DMS153 treated with DMSO at 0.1 percent for 48 hours (cell line): ENCODE measurements around the gene CD96.
"Not testable (repeated sequence)": the region's sequence is repeated elsewhere in the genome, so short reads cannot be mapped to it uniquely, and the experiment has no call there.

Experiments used
- DNase-seq: peaks from one replicate; lab custom pipeline; 2025; ENCODE audit not compliant: unreplicated experiment; lab: John Stamatoyannopoulos, UW

The CD96 gene

GRCh38 chr3:111668888-111669488 lies 127.0 kb downstream of the CD96 start:
- DNase-seq, result peak; percentile 75

- no peak for DNase-seq
Observed at GRCh38 chr3:111669926-111670630, 128.1 kb downstream of the CD96 start.

- DNase-seq, result not testable (repeated sequence)
Observed at GRCh38 chr3:111672461-111672860, 130.5 kb downstream of the CD96 start.

- no peak for DNase-seq
Observed at GRCh38 chr3:111675846-111676210, 133.8 kb downstream of the CD96 start.

- no peak for DNase-seq
Observed at GRCh38 chr3:111676211-111677006, 134.4 kb downstream of the CD96 start.

GRCh38 chr3:111677007-111677392 lies 135.0 kb downstream of the CD96 start:
- DNase-seq, result no peak

GRCh38 chr3:111681661-111682426 lies 139.8 kb downstream of the CD96 start:
- DNase-seq, result no peak

- no peak for DNase-seq
Observed at GRCh38 chr3:111684640-111685039, 142.6 kb downstream of the CD96 start.

- DNase-seq, result no peak
Observed at GRCh38 chr3:111688190-111688800, 146.3 kb downstream of the CD96 start.

- DNase-seq, result no peak
Observed at GRCh38 chr3:111690242-111690641, 148.2 kb downstream of the CD96 start.

- DNase-seq, result peak; percentile 9
Observed at GRCh38 chr3:111691293-111691909, 149.4 kb downstream of the CD96 start.

- DNase-seq, result no peak
Observed at GRCh38 chr3:111692593-111693552, 150.9 kb downstream of the CD96 start.

- no peak for DNase-seq
Observed at GRCh38 chr3:111694471-111694870, 152.5 kb downstream of the CD96 start.

GRCh38 chr3:111695636-111696117 lies 153.7 kb downstream of the CD96 start:
- no peak for DNase-seq

- no peak for DNase-seq
Observed at GRCh38 chr3:111700054-111700453, 158.1 kb downstream of the CD96 start.

- no peak for DNase-seq
Observed at GRCh38 chr3:111701292-111701906, 159.4 kb downstream of the CD96 start.
